K562 (cell line): ENCODE data around the gene SESN3. TPM values are rescaled to one million over a fixed set of nuclear protein-coding genes. Genes with fewer than 3 reads are reported as not detected.

Source experiments
- ATAC-seq: fragments of 200-7000 bp; cut with Tn5 transposase; 3 replicates; pipeline ENCODE4 v1.9.1; 2020; ENCODE audit warnings: moderate library complexity
- BruUV-seq: library from RNA; stranded (reverse); fragments of 400-500 nt; replicated peaks from 2 replicates; lab custom pipeline; 2021; lab: Mats Ljungman, UMichigan
- CTCF ChIA-PET: fragments of 300-600 bp; formaldehyde crosslinking; extraction: SDS; loops from one replicate; lab custom pipeline; 2021; ENCODE audit warnings: low intra/inter-chr PET ratio; lab: Yijun Ruan, JAX
- POLR2A ChIA-PET: fragments of 300-600, 350-650 bp; sonication (Branson Sonifier 250); formaldehyde crosslinking; extraction: SDS; loops from one replicate; lab custom pipeline; 2021; ENCODE audit warnings: antibody characterized with exemption, inconsistent platforms; lab: Yijun Ruan, JAX
- DNase-seq, 4 experiments: peaks; one replicate each; pipeline versions ENCODE4 v3.0.0 to v3.0.0-alpha.2; 2011 to 2018; ENCODE audit warnings: low spot score in 3 of 4, mixed read lengths in 3 of 4; ENCODE audit errors: extremely low read depth in 1 of 4
- FAIRE-seq: peaks from 2 replicates; lab custom pipeline; 2011; peaks lifted over from hg19 to GRCh38; lab: Jason Lieb, UNC
- H2AFZ ChIP-seq: 2 replicates; pipeline ENCODE4 v1.6.0; 2011; ENCODE audit warnings: low read depth, low read length, control low read depth, inconsistent platforms
- H3K27ac ChIP-seq: fragments of 200-600 bp; 3 replicates; pipeline ENCODE4 v1.8.0; 2011; ENCODE audit warnings: low read depth, mild to moderate bottlenecking, control low read depth, inconsistent platforms, low read length, moderate library complexity, mixed read lengths; ENCODE audit errors: extremely low read depth
- H3K27me3 ChIP-seq, 2 experiments: fragments of 300-600 bp in 1 of 2; 2 replicates in 1 of 2; 3 replicates in 1 of 2; pipeline versions ENCODE4 v1.6.0 to v1.8.0; 2011; ENCODE audit warnings: inconsistent platforms in 2 of 2, low read length in 2 of 2, mild to moderate bottlenecking in 1 of 2, mixed read lengths in 1 of 2, moderate library complexity in 1 of 2; ENCODE audit not compliant: control insufficient read depth in 2 of 2, insufficient read depth in 2 of 2
- H3K36me3 ChIP-seq: fragments of 300-600 bp; 3 replicates; pipeline ENCODE4 v1.8.0; 2011; ENCODE audit warnings: mild to moderate bottlenecking, low read length, inconsistent platforms; ENCODE audit not compliant: control insufficient read depth, insufficient read depth
- H3K4me1 ChIP-seq, 2 experiments: fragments of 200-600 bp in 1 of 2; replicated peaks in 1 of 2; 2 replicates in 1 of 2; 3 replicates in 1 of 2; pipeline versions ENCODE4 v1.5.1 to v1.8.0; 2011; ENCODE audit warnings: inconsistent platforms in 2 of 2, low read length in 2 of 2, mild to moderate bottlenecking in 1 of 2, mixed read lengths in 1 of 2, moderate library complexity in 1 of 2; ENCODE audit not compliant: control insufficient read depth in 2 of 2, insufficient read depth in 2 of 2
- H3K4me2 ChIP-seq: 2 replicates; pipeline ENCODE4 v1.6.1; 2011; ENCODE audit warnings: low read length, control low read depth, inconsistent platforms, mixed read lengths; ENCODE audit not compliant: insufficient read depth
- H3K4me3 ChIP-seq: fragments of 200-600 bp; sonication (generic), shearing (Covaris generic); 2 replicates; pipeline ENCODE4 v1.5.1; 2016; ENCODE audit warnings: control low read depth, inconsistent platforms
- H3K79me2 ChIP-seq: fragments of 200-600 bp; 3 replicates; pipeline ENCODE4 v1.8.0; 2011; ENCODE audit warnings: low read length, inconsistent platforms; ENCODE audit not compliant: control insufficient read depth, insufficient read depth
- H3K9ac ChIP-seq, 2 experiments: 2 replicates each; pipeline versions ENCODE4 v1.6.0 to v1.6.1; 2011; ENCODE audit warnings: low read depth in 2 of 2, low read length in 2 of 2, control low read depth in 1 of 2, inconsistent platforms in 1 of 2, mild to moderate bottlenecking in 1 of 2, mixed read lengths in 1 of 2; ENCODE audit not compliant: insufficient read depth in 1 of 2
- H3K9me1 ChIP-seq: one replicate; pipeline ENCODE4 v1.6.0; 2011; ENCODE audit warnings: inconsistent platforms, mild to moderate bottlenecking, low read length, moderate library complexity; ENCODE audit not compliant: control insufficient read depth, insufficient read depth
- H3K9me3 ChIP-seq: replicated peaks from 2 replicates; pipeline ENCODE4 v1.5.1; 2011; ENCODE audit warnings: low read depth, low read length, inconsistent platforms; ENCODE audit not compliant: control insufficient read depth, insufficient read depth
- H4K20me1 ChIP-seq: replicated peaks from 2 replicates; pipeline ENCODE4 v1.6.1; 2011; ENCODE audit warnings: low read length, inconsistent platforms, mixed read lengths; ENCODE audit not compliant: control insufficient read depth, insufficient read depth
- FOXP4 ChIP-seq: sonication (generic); formaldehyde crosslinking; IDR thresholded peaks from 2 replicates; pipeline ENCODE4 v1.8.0; 2022; ENCODE audit warnings: mild to moderate bottlenecking, missing genetic modification reagents, borderline replicate concordance
- GTF2A2 ChIP-seq: IDR thresholded peaks from 2 replicates; pipeline ENCODE4 v1.6.1; 2016; ENCODE audit warnings: mild to moderate bottlenecking, missing genetic modification characterization, missing compliant biosample characterization
- HDAC6 ChIP-seq: IDR thresholded peaks from 2 replicates; pipeline ENCODE4 v1.6.1; 2012; ENCODE audit warnings: low read depth, mild to moderate bottlenecking, control low read depth, inconsistent platforms, low read length, moderate library complexity
- NFE2 ChIP-seq: IDR thresholded peaks from 2 replicates; pipeline ENCODE4 v1.6.1; 2014; ENCODE audit warnings: antibody characterized with exemption, low read depth
- NRF1 ChIP-seq, 2 experiments: fragments of 450-650 bp; IDR thresholded peaks in 1 of 2; conservative IDR thresholded peaks in 1 of 2; 2 replicates each; pipeline ENCODE4 v1.6.1; 2014; ENCODE audit warnings: mild to moderate bottlenecking in 2 of 2
- NUFIP1 ChIP-seq: fragments of 450-650 bp; IDR thresholded peaks from 2 replicates; pipeline ENCODE4 v1.6.1; 2018; ENCODE audit not compliant: partially characterized antibody
- POLR3A ChIP-seq: IDR thresholded peaks from 2 replicates; pipeline ENCODE4 v1.6.1; 2011; ENCODE audit warnings: borderline replicate concordance, mild to moderate bottlenecking, moderate library complexity; ENCODE audit not compliant: insufficient read length, insufficient read depth; ENCODE audit errors: extremely low read depth
- SIN3A ChIP-seq, 2 experiments: fragments of 150-350 bp in 1 of 2; IDR thresholded peaks; 2 replicates each; pipeline ENCODE4 v1.6.1; 2011 to 2016; ENCODE audit warnings: borderline replicate concordance in 2 of 2, low read depth in 2 of 2, low read length in 2 of 2, mild to moderate bottlenecking in 2 of 2, moderate library complexity in 2 of 2; ENCODE audit not compliant: control insufficient read depth in 1 of 2
- TRIM28 ChIP-seq: fragments of 450-650 bp; IDR thresholded peaks from 2 replicates; pipeline ENCODE4 v1.6.1; 2017
- ZC3H11A ChIP-seq: IDR thresholded peaks from 2 replicates; pipeline ENCODE4 v1.6.1; 2012; ENCODE audit warnings: low read depth, low read length, improper control_type of control experiment
- ZNF354B ChIP-seq: fragments of 250-450 bp; sonication (Bioruptor Pico); IDR thresholded peaks from 2 replicates; pipeline ENCODE4 v1.4.0; 2020
- ZNF644 ChIP-seq: fragments of 200-800 bp; sonication (Bioruptor generic); IDR thresholded peaks from 2 replicates; pipeline ENCODE4 v1.6.1; 2016; ENCODE audit warnings: low read depth, missing genetic modification characterization, missing compliant biosample characterization
- ZNF696 ChIP-seq: fragments of 250-450 bp; sonication (Bioruptor Pico); conservative IDR thresholded peaks from 2 replicates; pipeline ENCODE4 v1.4.0; 2020; ENCODE audit warnings: mild to moderate bottlenecking, moderate library complexity
- WGBS: fragments of 100-300 bp; shearing (Covaris generic); methylation state at CpG from one replicate; pipeline ENCODE4 v1.1.6; 2016; ENCODE audit warnings: low coverage, mixed read lengths; ENCODE audit not compliant: insufficient coverage; ENCODE audit errors: missing lambda C conversion rate; 5-methylcytosine and 5-hydroxymethylcytosine counted together
- in situ Hi-C: fragments of 300-500 bp; cut with MboI; formaldehyde crosslinking; loops from 4 replicates; pipeline ENCODE4 v1.15.0; 2018; ENCODE audit warnings: inconsistent platforms, mixed read lengths
- intact Hi-C: fragments of 100-400 bp; cut with micrococcal nuclease; formaldehyde crosslinking; loops from 2 replicates; pipeline ENCODE4 v1.14.2; 2022
- polyA plus RNA-seq, 8 experiments: library from polyadenylated mRNA; depleted of rRNA in 4 of 8; stranded (reverse) in 5 of 8; unstranded in 3 of 8; fragments of >200 nt; fragmentation: Nextera tagmentation in 2 of 8; fragmentation: Illumina TruSeq in 1 of 8; extraction: Ambion mirVana in 2 of 8; extraction: Trizol in 1 of 8; gene quantifications; 2 replicates each; pipeline versions ENCODE4 v1.2.1 to v1.2.3, GENCODE V29; 2011 to 2014; ENCODE audit warnings: inconsistent platforms in 1 of 8, missing spikeins in 1 of 8
- total RNA-seq, 7 experiments: library from RNA; depleted of rRNA in 6 of 7; stranded (reverse); fragments of >200 nt in 6 of 7; fragmentation: Illumina TruSeq in 2 of 7; extraction: Trizol in 2 of 7; gene quantifications; 2 replicates each; pipeline versions ENCODE4 v1.2.1 to v1.2.3, GENCODE V29; 2011 to 2021; ENCODE audit warnings: low replicate concordance in 1 of 7

SESN3 gene
- total and polyA plus RNA-seq, 9 of the 15 experiments (the other 6 are each of a cell fraction or from before 2014, with no cell fraction given), result 0.44 to 2.6 (median 1.5) TPM

DNA sequence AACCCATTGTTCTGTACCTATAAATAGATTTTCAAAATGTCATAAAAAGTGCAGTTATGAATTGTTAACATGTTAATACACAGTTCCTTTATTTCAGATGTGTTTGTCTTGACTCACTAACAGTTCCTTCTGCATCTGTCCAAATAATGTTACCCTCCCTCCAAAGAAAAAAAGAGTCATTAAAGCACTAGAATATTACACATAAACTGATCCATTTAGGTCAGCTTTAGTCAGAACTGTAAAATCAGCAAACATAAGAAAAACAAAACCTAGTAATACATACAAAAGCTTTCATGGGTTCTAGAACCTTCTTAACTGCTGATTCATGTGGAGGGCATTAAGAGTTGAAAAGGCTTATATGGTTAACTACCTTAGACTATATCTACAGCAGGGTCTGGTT, 65.4 kb downstream of the SESN3 start:
- TF ChIP-seq SIN3A (IDR thresholded peaks at IDR 0.05; ENCODE audit: borderline replicate concordance in 2 of 2, control insufficient read depth in 1 of 2, low read depth in 2 of 2, low read length in 2 of 2), result no peak
- TF ChIP-seq NFE2, result 0 out of 2 replicates have a peak, but pooled peaks have one; percentile 5
- TF ChIP-seq, all 486 proteins: peak for 1
- H3K9ac ChIP-seq, result no peak overlapping the region
- no peaks in the 10 kb centered on the region for H3K4me1 ChIP-seq
- H3K27ac ChIP-seq, result no peak overlapping the region
- DNase-seq (no peak), ATAC-seq (no peak), FAIRE-seq (no peak)
- no peaks in the 10 kb centered on the region for H3K36me3 ChIP-seq
- ChIA-PET CTCF (no interaction called here), POLR2A (interaction anchor here (1.6 kb wide), 1 partner anchor 9 kb away, joined by 3 read pairs; no protein-coding TSS in a partner anchor)
- no peak overlapping the region for H3K4me3 ChIP-seq
- H4K20me1 ChIP-seq, result no peaks in the 10 kb centered on the region
- BruUV-seq, result no TSS peak
- no peaks in the 10 kb centered on the region for H3K27me3 ChIP-seq
- H3K79me2 ChIP-seq, result no peaks in the 10 kb centered on the region
- H3K9me1 ChIP-seq, result no peaks in the 10 kb centered on the region
- in situ Hi-C loops (no loop called here), intact Hi-C loops (no loop called here)
- no peak overlapping the region for H2AFZ ChIP-seq
- no peak overlapping the region for H3K4me2 ChIP-seq
- H3K9me3 ChIP-seq, result no peaks in the 10 kb centered on the region

DNA sequence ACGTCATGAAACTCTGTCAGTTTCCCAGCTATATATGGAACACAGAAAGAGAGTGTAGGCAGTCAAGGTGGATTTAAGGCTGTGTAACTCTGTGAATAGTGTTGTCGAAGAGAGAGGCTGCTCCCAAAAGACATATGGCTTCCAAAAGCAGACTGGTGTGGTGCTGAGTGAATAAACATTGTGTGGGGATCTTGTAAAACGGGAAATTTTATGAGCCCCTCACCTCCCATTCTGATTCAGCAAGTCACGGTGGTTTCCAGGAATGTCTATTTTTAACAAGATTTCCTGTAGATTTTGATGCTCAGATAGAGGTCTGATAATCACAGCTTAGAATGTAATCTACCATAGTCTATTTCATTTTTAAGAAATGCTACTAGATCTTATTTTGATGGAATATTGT, 67.9 kb downstream of the SESN3 start:
- DNase-seq (no peak), ATAC-seq (no peak), FAIRE-seq (no peak)
- WGBS, result 12% methylated on average over 4 of the region's 4 CpGs
- Histone ChIP-seq H3K27me3 (no peaks in the 10 kb centered on the region), H3K4me1 (no peaks in the 10 kb centered on the region), H3K36me3 (no peaks in the 10 kb centered on the region), H3K79me2 (no peaks in the 10 kb centered on the region), H3K9me1 (no peaks in the 10 kb centered on the region), H3K27ac (no peak overlapping the region), H2AFZ (no peak overlapping the region), H3K4me2 (no peak overlapping the region), H4K20me1 (no peaks in the 10 kb centered on the region), H3K9ac (no peak overlapping the region), H3K4me3 (no peak overlapping the region), H3K9me3 (peaks cover 2% of the 10 kb centered on the region; the same call in 1 of the 2 replicates)
- POLR2A ChIA-PET, result no interaction called here
- CTCF ChIA-PET, result interaction anchor here (1.6 kb wide), 1 partner anchor 11 kb away, joined by 4 read pairs; no protein-coding TSS in a partner anchor
- in situ Hi-C loops (loop anchor here (5.0 kb wide), 2 partner anchors 544 to 599 kb away; no protein-coding TSS in a partner anchor), intact Hi-C loops (no loop called here)
- no TSS peak for BruUV-seq
- TF ChIP-seq HDAC6 (no peak), TRIM28 (no peak), NUFIP1 (no peak), ZNF696 (CRISPR knock-in tag) (no peak), FOXP4 (CRISPR knock-in tag) (no peak), POLR3A (no peak), ZNF354B (CRISPR knock-in tag) (no peak), NRF1 (conservative IDR thresholded peaks at IDR 0.05 in 1 of 2, IDR thresholded peaks at IDR 0.05 in 1 of 2) (no peak), GTF2A2 (no peak), ZNF644 (tag) (no peak), ZC3H11A (no peak)
